ENCODE results near the gene CDKAL1. TPM values are rescaled to one million over a fixed set of nuclear protein-coding genes. Genes with fewer than 3 reads are reported as not detected.
"Not testable (repeated sequence)": the region's sequence is repeated elsewhere in the genome, so short reads cannot be mapped to it uniquely, and the experiment has no call there.

CDKAL1 gene
- total RNA-seq, 1 experiment from 2014 or later: 23.4 TPM

DNA sequence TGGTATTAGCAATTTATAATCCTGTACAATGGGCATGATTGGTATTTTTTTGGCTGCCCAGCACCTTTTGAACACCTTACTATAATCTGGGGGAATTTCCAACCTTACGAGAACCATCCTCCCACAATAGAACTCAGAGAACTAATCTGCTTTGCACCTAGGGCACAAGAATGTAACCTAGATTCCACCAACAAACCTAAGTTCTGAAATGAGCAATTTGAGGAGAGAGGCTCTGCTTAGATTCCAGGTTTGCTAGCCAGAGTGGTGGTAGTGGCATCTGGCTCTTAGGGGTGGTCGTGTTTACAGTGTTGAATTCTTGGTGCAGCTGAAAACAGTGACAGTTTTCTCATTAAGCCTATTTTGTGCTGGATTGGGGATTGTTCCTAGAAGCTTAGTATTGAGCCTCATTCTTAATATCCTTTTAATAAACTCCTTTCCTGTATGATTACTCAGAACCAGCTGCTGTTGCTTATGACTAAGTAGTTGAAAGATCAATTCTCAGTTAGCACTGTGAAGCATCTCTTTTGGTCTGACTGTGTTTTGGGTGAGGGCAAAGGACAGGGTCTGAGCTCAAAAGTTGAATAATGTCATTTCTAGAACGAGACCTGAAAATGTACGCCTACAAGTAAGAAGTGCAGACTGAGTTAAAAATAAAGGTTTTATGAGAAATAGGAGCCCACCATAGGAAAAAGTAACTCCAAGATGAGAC lies 385.6 kb downstream of the CDKAL1 start:
- DNase-seq (ENCODE audit: low spot score): no peak

DNA sequence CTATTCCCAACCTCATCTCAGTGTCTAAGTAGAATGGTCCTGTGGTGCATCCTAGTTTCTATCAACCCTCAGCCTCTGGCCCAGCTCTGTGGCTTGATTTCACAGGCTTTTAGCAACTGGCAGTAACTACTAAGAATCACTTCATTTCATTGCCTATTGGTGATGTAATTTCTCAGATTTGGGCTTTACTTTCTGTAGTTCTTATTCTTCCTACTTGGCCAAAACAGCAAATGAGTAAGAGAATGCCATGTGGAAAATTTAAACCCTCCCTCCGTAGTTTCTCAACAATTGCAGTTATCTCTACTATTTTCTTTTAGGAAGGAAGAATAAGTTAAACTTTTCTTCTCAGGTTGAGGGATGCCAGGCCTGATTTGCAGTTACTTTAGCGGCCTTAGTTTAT lies 387.3 kb downstream of the CDKAL1 start:
- no peak for DNase-seq (ENCODE audit: low spot score)

DNA sequence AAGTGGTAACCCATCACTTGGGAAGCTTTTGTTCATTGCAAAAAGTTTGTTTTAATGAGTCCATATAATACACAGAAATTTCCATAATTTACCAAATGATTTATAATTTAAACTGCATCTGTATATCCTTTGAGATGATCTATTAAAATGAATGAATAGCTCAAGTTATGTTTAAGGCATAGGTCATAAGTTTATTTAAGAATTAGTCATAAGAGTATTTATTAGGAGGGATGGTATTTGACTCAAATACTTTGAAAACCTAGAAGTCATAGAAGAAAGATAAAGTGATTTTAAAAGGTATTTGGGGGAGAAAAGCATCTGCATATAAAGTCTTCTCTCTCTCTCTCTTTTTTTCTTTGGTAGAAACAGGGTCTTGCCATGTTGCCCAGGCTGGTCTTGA lies 388.5 kb downstream of the CDKAL1 start:
- DNase-seq (ENCODE audit: low spot score): no peak

DNA sequence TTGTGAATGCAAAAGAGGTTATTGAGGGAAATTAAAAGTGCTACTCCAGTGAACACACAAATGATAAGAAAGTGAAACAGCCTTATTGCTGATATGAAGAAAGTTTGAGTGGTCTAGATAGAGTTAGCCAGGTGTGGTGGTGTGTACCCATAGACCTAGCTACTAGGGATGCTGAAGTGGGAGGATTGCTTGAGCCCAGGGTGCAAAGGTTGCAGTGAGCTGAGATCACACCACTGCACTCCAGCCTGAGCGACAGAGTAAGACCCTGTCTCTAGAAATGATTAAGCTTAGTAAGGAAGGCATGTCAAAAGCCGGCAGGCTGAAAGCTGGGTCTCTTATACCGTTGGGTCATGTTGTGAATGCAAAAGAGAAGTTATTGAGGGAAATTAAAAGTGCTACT lies 389.8 kb downstream of the CDKAL1 start:
- DNase-seq (ENCODE audit: low spot score): not testable (repeated sequence)

DNA sequence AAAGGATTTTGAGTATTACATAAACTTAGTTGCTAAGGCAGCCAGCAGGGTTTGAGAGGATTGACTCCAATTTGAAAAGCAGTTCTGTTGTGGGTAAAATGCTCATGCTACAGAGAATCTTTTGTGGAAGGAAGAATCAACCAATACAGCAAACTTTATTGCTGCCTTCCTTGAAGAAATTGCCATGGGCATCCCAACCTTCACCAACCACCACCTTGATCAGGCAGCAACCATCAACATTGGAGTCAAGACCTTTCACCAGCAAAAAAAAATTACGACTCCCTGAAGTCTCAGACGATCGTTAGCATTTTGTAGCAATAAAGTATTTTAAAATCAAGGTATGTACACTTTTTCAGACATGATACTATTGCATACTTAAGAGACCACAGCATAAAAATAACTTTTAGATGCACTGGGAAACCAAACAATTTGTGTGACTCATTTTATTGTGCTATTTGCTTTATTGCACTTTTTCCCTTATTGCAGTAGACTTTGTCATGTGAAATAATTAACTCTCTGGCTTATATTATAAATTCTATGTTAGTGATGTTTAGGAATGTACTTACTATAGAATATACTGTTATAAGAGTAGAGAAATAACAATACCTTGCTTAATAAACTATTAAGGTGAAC lies 390.8 kb downstream of the CDKAL1 start:
- DNase-seq (ENCODE audit: low spot score): peak; percentile 18

GRCh38 chr6:20927130-20927860 lies 393.0 kb downstream of the CDKAL1 start:
- DNase-seq (ENCODE audit: low spot score): no peak

- DNase-seq (ENCODE audit: low spot score): no peak
Observed at GRCh38 chr6:20929283-20929682, 395.0 kb downstream of the CDKAL1 start.

GRCh38 chr6:20931093-20931492 lies 396.8 kb downstream of the CDKAL1 start:
- DNase-seq (ENCODE audit: low spot score): no peak

GRCh38 chr6:20931772-20932171 lies 397.5 kb downstream of the CDKAL1 start:
- no peak for DNase-seq (ENCODE audit: low spot score)

DNA sequence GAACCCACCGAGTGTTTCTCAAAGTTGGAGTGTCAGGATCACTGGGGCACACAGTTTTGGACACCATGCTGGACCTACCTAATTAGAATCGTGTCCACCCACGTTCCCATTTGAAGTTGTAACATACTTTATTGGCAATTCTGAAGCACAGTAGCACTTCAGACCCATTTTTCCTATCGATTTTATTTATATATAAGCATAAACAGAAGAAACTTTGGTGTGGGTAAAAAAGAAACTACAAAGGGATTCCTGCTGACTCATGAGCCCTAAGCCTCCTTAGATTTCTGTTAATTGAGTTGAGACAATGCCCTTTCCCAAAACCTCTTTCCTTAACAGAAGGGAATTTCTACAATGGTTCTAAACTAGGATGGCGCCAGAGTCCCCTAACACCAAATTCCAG lies 398.0 kb downstream of the CDKAL1 start:
- DNase-seq (ENCODE audit: low spot score): no peak

DNA sequence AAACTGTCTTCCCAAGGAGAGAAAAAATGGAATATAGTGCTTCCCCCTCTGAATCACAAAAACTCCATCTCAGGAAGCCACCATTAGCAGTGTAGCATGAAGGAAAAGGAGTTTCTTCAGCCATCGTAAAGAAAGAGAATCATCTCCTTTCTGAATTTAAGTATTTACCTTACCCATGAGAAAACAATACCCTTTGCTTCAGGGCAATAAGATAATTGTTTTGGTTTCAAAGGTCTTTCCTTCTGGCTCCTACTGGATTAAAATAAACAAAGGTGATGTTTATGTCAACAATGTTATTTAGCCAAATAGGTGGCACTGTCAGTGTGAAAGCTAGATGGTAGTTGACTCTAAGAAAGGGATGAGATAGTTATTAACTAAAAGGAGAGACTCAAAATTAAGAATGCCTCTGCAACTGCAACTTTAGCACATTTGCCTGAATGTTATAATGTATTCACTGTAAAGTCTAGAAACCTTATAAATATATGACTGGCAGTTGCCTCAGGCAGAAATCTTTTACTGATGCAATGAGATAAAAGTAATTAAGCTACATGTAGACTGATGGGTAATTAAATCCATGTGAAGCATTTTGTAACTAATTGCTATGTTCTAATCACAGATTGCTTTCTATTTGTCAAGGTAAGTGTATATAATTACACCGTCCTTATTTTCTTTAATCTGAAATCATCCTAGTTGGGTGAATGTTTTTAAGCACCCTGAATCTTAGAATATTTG lies 399.0 kb downstream of the CDKAL1 start:
- DNase-seq (ENCODE audit: low spot score): no peak

GRCh38 chr6:20936949-20937348 lies 402.7 kb downstream of the CDKAL1 start:
- no peak for DNase-seq (ENCODE audit: low spot score)

DNA sequence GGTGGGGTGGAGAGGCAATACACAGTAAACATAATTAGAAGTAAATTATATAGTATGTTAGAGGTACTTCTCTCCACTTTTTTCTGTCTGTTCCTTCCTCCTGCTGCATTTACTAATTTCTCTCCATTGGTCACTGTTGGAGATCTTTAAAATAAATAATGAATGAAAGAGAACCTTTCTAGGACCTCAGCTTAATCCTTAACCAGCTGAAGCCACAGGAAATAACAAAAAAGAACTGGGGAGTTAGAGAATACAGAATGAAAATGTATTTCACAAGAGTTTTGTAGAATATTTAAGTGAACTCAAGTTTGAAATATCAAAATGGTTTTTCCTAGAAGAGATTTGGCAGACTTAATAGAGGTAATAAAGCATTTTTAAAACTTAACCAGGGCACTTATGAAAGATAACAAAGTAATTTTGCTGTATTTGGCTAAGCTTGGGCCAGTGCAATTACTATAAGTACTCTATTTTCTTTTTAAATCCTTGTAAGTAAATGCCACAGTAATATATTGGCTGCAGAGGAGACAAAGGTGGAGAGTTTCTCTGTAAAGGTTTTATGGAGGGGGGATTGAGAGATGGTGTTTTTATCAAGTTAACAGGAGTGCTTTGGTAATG lies 405.0 kb downstream of the CDKAL1 start:
- DNase-seq (ENCODE audit: low spot score): no peak

- no peak for DNase-seq (ENCODE audit: low spot score)
Observed at GRCh38 chr6:20943040-20943627, 408.9 kb downstream of the CDKAL1 start.

DNA sequence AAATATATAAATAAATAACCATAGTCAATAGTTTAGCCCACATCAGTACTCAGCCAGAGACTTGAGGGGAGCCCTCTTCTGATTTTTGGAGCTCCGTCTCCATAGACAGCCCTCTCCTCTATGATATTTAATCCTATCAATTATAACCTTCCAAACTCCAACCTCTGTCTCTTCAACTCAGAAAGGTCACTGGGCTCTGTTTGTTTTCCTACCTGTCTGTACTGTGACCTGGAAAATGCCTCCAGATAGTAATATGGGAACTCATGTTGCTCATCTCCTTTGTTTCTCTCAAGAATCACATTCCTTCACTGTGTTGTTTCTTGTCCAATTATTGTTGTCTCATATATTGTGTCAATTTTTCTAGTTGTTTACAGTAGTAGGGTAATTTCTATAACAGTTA lies 409.7 kb downstream of the CDKAL1 start:
- no peak for DNase-seq (ENCODE audit: low spot score)

- no peak for DNase-seq (ENCODE audit: low spot score)
Observed at GRCh38 chr6:20946022-20946421, 411.8 kb downstream of the CDKAL1 start.

GRCh38 chr6:20946890-20947289 lies 412.6 kb downstream of the CDKAL1 start:
- DNase-seq (ENCODE audit: low spot score): no peak

- no peak for DNase-seq (ENCODE audit: low spot score)
Observed at GRCh38 chr6:20947977-20948376, 413.7 kb downstream of the CDKAL1 start.

DNA sequence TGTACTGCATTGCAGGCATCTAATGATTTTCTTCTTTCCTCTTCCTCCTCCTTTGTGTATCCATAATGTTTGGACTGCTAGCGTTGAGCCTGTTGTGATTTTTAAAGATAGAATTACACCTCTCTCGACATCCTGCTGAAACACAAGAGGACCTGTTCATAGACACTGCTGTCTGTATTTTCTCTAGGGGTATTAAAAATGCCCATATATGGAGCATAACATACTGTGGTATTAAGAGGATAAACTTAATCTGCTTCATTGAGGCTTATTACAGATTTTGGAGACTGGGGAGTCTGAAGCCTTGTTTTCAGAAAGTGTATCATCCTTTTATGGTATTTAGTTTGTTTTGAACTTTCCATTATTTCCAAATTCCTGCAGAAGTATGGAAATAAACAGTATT lies 414.3 kb downstream of the CDKAL1 start:
- no peak for DNase-seq (ENCODE audit: low spot score)

DNA sequence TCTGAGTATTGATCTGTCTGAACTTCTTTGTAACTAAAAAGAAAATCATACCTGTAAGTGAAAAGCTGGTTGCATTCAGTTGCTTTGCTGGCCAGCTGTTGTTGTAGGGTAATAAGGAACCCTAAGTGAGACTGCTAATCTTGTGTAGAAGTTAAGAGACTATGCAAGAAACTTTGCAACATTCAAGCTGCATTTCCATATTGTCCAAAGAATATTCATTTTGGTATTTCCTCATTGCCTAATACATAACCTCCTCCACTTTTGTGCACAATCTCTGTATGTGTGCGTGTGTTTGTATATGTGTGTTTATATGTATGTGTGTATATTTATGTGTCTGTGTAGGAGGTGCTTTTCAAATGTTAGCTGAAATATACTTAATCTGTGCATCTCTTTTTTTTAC lies 414.9 kb downstream of the CDKAL1 start:
- no peak for DNase-seq (ENCODE audit: low spot score)

DNA sequence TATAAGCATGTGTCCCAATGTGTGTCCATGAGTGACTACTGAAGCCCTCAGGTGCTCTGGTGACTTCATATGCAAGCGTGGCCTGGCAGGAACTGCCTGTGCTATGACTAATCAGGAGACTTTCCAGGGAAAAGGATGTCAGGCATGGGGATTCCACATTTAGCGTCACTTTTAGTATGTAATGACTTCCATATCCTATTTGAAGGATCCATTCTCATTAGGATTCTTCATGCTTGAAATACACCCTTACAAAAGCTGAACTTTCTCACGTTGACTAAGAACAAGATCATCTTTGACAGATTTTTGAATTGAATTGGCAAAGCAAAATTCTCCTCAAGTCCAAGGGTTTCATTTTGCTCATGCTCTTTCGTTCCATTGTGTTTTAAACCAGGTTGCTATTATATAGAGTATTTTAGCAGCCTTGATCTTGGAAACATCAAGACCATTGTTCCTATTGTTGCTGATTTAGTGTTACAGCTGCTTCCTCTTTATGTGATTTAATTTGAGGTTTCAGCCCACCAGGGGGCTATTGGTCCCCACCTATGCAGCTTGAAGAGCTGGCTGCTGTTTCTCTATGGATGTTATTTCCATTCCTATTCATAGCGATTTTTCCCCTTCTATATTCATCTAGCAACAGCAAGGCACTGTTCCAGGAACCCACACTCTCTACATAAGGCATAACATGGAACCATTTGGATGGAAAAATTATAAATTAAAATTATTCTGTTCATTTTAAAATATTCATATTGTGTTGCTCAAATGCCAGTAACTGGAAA lies 418.6 kb downstream of the CDKAL1 start:
- DNase-seq (ENCODE audit: low spot score): peak; percentile 83

All from A172 (cell line).